ENCODE results near the gene UACA.
"Not testable (repeated sequence)": the region's sequence is repeated elsewhere in the genome, so short reads cannot be mapped to it uniquely, and the experiment has no call there.

Gene UACA

GRCh38 chr15:70625011-70625410 lies 138.3 kb downstream of the UACA start:
- no peak for DNase-seq

- no peak for DNase-seq
Measured at GRCh38 chr15:70618929-70619328, 144.4 kb downstream of the UACA start.

GRCh38 chr15:70617911-70618287 lies 145.5 kb downstream of the UACA start:
- DNase-seq = no peak

GRCh38 chr15:70617076-70617910 lies 146.1 kb downstream of the UACA start:
- peak; percentile 20 for DNase-seq

- DNase-seq = not testable (repeated sequence)
Measured at GRCh38 chr15:70616311-70616756, 147.0 kb downstream of the UACA start.

GRCh38 chr15:70615435-70616310 lies 147.7 kb downstream of the UACA start:
- DNase-seq = no peak

- DNase-seq = no peak
Measured at GRCh38 chr15:70614221-70614620, 149.1 kb downstream of the UACA start.

GRCh38 chr15:70613271-70613670 lies 150.1 kb downstream of the UACA start:
- no peak for DNase-seq

- DNase-seq = no peak
Measured at GRCh38 chr15:70611286-70611685, 152.1 kb downstream of the UACA start.

- DNase-seq = no peak
Measured at GRCh38 chr15:70610541-70610940, 152.8 kb downstream of the UACA start.

- no peak for DNase-seq
Measured at GRCh38 chr15:70609889-70610288, 153.5 kb downstream of the UACA start.

- DNase-seq = no peak
Measured at GRCh38 chr15:70608144-70608543, 155.2 kb downstream of the UACA start.

GRCh38 chr15:70605606-70606410 lies 157.6 kb downstream of the UACA start:
- DNase-seq = no peak

GRCh38 chr15:70604666-70605315 lies 158.6 kb downstream of the UACA start:
- no peak for DNase-seq

Measured in NCI-H526 treated with DMSO at 0.1 percent for 48 hours (cell line).